GM12874 (cell line): ENCODE measurements around the gene JPH3.

Experiments used
- TF ChIP-seq, protein P1 (sequence below): IDR thresholded peaks from 2 replicates; pipeline ENCODE4 v1.5.1; 2011; ENCODE audit warnings: low read depth, mild to moderate bottlenecking, control low read depth, low read length, moderate library complexity; ENCODE audit not compliant: insufficient read depth

JPH3 gene

DNA sequence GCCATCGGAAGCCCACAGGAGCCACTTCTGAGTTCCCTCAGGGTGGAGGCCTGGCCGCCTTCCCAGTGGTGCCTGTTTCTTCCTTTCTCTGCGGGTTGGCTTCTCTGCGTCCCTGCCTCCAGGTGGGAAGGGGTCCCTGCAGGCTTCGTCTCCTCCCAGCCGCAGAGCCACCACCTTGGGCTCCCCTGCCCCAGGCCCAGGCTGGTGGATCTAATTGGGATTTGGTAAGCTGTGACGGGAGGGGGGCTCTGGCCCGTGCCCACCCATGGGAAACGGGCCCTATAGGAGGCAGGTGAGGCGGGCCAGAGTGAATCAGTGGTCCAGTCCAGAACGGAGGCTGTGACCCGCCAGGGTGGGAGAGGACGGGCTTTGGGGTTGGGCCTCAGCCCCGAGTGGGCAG lies 32.1 kb downstream of the JPH3 start:
- TF ChIP-seq, protein P1, sequence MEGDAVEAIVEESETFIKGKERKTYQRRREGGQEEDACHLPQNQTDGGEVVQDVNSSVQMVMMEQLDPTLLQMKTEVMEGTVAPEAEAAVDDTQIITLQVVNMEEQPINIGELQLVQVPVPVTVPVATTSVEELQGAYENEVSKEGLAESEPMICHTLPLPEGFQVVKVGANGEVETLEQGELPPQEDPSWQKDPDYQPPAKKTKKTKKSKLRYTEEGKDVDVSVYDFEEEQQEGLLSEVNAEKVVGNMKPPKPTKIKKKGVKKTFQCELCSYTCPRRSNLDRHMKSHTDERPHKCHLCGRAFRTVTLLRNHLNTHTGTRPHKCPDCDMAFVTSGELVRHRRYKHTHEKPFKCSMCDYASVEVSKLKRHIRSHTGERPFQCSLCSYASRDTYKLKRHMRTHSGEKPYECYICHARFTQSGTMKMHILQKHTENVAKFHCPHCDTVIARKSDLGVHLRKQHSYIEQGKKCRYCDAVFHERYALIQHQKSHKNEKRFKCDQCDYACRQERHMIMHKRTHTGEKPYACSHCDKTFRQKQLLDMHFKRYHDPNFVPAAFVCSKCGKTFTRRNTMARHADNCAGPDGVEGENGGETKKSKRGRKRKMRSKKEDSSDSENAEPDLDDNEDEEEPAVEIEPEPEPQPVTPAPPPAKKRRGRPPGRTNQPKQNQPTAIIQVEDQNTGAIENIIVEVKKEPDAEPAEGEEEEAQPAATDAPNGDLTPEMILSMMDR = no peak

DNA sequence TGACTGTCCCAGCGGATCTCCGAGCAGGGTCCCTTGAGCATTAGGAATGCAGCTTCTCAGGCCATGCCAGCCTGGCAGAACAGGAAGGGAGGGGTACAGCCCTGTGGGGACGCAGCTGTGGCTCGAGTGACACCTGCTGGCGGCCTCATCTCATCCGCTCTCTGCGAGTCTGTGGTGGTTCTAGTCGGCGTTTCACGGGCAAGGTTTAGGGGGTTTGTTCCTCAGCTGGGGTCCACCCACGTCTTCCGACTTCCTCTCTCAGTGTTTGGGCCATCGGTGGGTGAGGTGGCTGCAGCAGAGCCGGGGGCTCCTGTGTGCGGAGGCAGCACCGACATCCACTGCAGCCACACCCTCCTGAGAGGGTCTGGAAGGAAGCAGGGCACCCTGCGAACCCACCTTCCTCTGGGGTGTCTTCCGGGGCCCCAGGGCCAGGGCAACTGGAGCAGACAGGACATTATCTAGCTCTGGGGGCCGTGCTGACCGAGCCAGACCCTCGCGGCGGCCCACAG lies 33.3 kb downstream of the JPH3 start:
- TF ChIP-seq, protein P1 = peak; percentile 84

DNA sequence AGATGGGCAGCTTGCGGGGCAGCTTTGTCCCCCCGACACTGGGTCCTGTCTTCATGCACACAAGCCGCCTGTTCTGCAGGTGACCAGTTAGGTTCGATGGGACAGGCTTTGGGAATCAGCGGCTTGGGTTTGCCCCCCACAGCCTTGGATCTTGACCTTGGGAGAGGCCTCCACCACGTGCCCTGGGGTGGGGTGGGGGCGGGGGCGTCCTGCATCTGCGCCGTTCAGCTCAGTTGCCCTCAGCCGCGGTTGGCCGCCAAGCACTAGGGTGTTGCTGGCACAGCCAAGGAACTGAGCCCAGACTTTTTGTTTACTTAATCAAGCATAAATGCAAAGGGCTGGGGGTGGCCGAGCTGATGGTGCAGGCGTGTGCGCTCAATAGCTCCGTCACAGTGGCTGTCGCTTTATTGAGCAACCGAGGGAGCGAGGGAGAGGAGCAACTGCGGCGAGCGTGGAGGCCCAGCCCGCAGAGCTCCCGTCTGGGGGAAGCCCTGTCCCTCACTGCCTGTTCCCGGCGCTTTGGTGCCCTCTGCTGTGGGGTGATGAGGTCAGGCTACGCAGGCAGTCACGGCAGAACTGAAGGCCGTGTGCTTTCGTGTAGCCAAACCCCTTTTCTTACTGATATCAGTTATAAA lies 33.9 kb downstream of the JPH3 start:
- TF ChIP-seq, protein P1 = peak; percentile 56

DNA sequence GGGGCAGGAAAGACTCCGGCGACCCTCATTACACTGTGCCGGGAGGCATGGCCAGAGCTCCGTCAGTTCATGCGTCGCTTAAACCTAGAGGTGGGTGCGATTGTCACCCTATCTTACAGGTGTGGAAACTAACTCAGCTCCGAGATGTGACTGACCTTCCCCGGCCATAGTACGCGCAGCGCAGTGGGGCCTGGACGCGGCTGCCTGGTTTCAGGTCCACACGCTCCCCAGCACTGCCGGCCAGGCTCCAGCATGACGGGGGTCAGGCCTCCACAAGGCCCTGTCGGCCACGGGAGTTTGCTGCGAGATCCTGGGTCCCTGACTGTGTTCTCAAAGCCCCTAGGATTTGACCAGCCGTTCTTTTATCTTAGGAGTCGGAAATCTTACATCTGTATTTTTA lies 34.4 kb downstream of the JPH3 start:
- TF ChIP-seq, protein P1 = no peak

DNA sequence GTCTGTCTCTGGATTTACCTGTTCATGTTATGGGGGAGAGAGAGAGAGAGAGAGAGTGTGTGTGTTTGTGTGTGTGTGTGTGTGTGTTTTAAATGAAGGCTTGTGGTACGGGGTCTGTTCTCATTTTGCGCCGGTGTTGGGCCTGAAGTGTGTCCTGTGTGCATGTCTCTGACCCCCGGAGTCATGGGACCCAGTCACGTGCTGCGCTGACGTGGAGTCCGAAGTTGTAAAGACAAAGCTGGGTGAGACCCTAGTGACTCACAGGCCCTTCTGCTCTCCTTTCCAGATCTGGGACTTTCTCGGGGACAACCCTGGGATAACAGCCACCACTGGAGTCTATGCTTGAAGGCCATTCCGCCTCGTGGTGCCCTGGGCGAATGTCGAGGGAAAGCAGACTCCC lies 35.0 kb downstream of the JPH3 start:
- TF ChIP-seq, protein P1 = no peak

DNA sequence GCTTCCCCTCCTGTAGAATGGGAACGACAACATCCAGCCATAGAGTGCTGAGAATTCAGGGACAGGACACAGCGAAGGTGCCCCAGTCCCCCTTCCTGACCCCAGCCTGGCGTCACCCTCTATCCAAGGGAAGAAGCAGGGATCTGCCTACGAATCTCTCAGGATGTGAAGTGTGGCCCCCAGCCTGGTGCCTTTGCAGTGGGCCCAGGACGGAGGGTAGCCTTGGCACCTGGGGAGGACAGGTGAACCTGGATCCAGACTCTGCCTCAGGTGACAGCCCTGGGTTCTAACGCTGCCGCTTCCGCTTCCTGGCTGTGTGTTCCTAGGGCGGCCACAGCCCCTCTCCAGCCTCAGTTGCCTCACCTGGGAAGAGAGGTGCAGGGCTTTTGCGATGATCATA lies 36.4 kb downstream of the JPH3 start:
- TF ChIP-seq, protein P1 = no peak

DNA sequence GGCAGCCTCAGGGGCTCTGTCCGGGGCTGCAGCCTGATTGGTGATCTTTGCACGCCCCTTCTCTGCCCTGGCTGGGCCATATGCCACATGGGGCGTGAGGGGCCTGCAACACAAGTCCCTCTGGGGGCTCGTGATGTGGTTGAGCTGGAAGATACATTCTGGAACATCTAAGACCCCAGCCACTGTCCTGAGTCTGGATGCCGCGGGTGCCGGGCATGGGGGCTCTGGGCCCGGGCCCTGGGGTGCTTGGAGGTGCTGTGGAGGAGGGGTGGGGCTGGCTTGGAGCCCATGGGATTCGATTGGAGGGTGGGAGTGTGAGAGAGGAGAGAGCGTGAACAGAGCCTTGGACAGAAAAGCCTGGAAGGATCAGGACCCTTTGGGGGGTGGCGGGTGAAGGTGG lies 39.4 kb downstream of the JPH3 start:
- TF ChIP-seq, protein P1 = no peak

DNA sequence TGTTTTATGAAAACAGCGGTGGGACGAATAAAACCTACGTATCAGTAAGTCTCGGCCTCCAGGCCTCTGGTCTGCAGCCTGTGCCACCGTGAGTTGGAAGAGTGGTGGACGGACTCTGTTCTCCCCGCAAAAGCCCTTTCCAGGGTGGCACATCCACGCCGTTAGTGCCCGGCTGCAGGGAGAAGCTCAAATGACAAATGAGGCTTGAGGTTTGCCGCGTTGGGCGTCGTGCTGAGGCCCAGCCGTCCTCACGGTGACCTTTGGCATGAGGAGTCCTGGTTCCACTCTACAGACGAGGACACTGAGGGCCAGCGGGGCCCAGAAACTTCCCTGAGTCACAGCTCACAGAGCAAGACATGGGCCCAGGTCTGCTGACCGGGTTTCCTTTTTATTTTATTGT lies 40.2 kb downstream of the JPH3 start:
- TF ChIP-seq, protein P1 = no peak
